ENCODE data around the gene CBLIF.

CBLIF gene

GRCh38 chr11:59883597-59883996 is 38.3 kb upstream of the CBLIF start:
- H3K4me1 ChIP-seq (ENCODE audit: control insufficient read depth in 2 of 2, insufficient read depth in 1 of 2, low read depth in 1 of 2, low read length in 2 of 2), result no peaks in the 10 kb centered on the region
- no peaks in the 10 kb centered on the region for H3K27me3 ChIP-seq (ENCODE audit: control insufficient read depth in 3 of 3, insufficient read depth in 3 of 3, low read depth in 1 of 3, low read length in 3 of 3)
- H3K9me3 ChIP-seq (replicated peaks in 1 of 2; ENCODE audit: control insufficient read depth in 2 of 2, insufficient read depth in 1 of 2, low read depth in 1 of 2, low read length in 2 of 2), result no peaks in the 10 kb centered on the region
- no peak overlapping the region for H3K14ac ChIP-seq (ENCODE audit: low read length)
- no CpG with 5 or more reads among the region's 1 CpG for WGBS, 2 donors (ENCODE audit: extremely low coverage in 2 of 2, insufficient read length in 2 of 2, insufficient replicate concordance in 1 of 2)
- no peak overlapping the region for H2AFZ ChIP-seq (ENCODE audit: low read length)
- no peak for DNase-seq (ENCODE audit: low spot score)
- no peak overlapping the region for H3K4me3 ChIP-seq (ENCODE audit: low read length in 2 of 2)
- no peak overlapping the region for H3K4ac ChIP-seq (ENCODE audit: low read length)
- no peak overlapping the region for H4K91ac ChIP-seq (ENCODE audit: low read depth, low read length, poor library complexity)
- no peak overlapping the region for H2BK5ac ChIP-seq (ENCODE audit: low read length)
- no peak overlapping the region for H3K23ac ChIP-seq (ENCODE audit: low read depth, low read length, poor library complexity)
- no peak overlapping the region for H2BK120ac ChIP-seq (ENCODE audit: low read depth, low read length)
- H2AK5ac ChIP-seq (ENCODE audit: low read depth, low read length), result no peak overlapping the region
- no peaks in the 10 kb centered on the region for H3K79me1 ChIP-seq (ENCODE audit: low read depth, low read length)
- no peak overlapping the region for H4K8ac ChIP-seq (ENCODE audit: low read depth, low read length)
- no peak overlapping the region for H3K4me2 ChIP-seq (ENCODE audit: insufficient read depth, low read length, poor library complexity, severe bottlenecking)
- no peak overlapping the region for H3K27ac ChIP-seq (replicated peaks; ENCODE audit: low read length)
- H3K36me3 ChIP-seq (replicated peaks in 1 of 2; ENCODE audit: control insufficient read depth in 2 of 2, insufficient read depth in 2 of 2, low read length in 2 of 2), result no peaks in the 10 kb centered on the region
- H3K18ac ChIP-seq (ENCODE audit: low read length), result no peak overlapping the region
- H3K9ac ChIP-seq (ENCODE audit: low read depth, low read length, poor library complexity), result no peak overlapping the region
- H2BK12ac ChIP-seq (ENCODE audit: low read length), result no peak overlapping the region
- no peak overlapping the region for H2BK15ac ChIP-seq (ENCODE audit: low read length)

GRCh38 chr11:59879567-59879966 is 34.3 kb upstream of the CBLIF start:
- Histone ChIP-seq H2BK5ac (ENCODE audit: low read length) (no peak overlapping the region), H3K79me1 (ENCODE audit: low read depth, low read length) (no peaks in the 10 kb centered on the region), H3K9ac (ENCODE audit: low read depth, low read length, poor library complexity) (no peak overlapping the region), H3K27ac (replicated peaks; ENCODE audit: low read length) (no peak overlapping the region), H2BK120ac (ENCODE audit: low read depth, low read length) (no peak overlapping the region), H4K8ac (ENCODE audit: low read depth, low read length) (no peak overlapping the region), H3K4me1 (ENCODE audit: control insufficient read depth in 2 of 2, insufficient read depth in 1 of 2, low read depth in 1 of 2, low read length in 2 of 2) (no peaks in the 10 kb centered on the region), H3K36me3 (replicated peaks in 1 of 2; ENCODE audit: control insufficient read depth in 2 of 2, insufficient read depth in 2 of 2, low read length in 2 of 2) (no peaks in the 10 kb centered on the region), H3K4me3 (ENCODE audit: low read length in 2 of 2) (no peak overlapping the region), H3K4ac (ENCODE audit: low read length) (no peak overlapping the region), H2BK15ac (ENCODE audit: low read length) (no peak overlapping the region), H2BK12ac (ENCODE audit: low read length) (no peak overlapping the region), H3K27me3 (ENCODE audit: control insufficient read depth in 3 of 3, insufficient read depth in 3 of 3, low read depth in 1 of 3, low read length in 3 of 3) (no peaks in the 10 kb centered on the region), H3K18ac (ENCODE audit: low read length) (no peak overlapping the region), H2AFZ (ENCODE audit: low read length) (no peak overlapping the region), H3K4me2 (ENCODE audit: insufficient read depth, low read length, poor library complexity, severe bottlenecking) (no peak overlapping the region), H2AK5ac (ENCODE audit: low read depth, low read length) (no peak overlapping the region), H3K23ac (ENCODE audit: low read depth, low read length, poor library complexity) (no peak overlapping the region), H4K91ac (ENCODE audit: low read depth, low read length, poor library complexity) (no peak overlapping the region), H3K14ac (ENCODE audit: low read length) (no peak overlapping the region), H3K9me3 (replicated peaks in 1 of 2; ENCODE audit: control insufficient read depth in 2 of 2, insufficient read depth in 1 of 2, low read depth in 1 of 2, low read length in 2 of 2) (no peaks in the 10 kb centered on the region)
- DNase-seq (ENCODE audit: low spot score), result no peak
- WGBS, 2 donors (ENCODE audit: extremely low coverage in 2 of 2, insufficient read length in 2 of 2, insufficient replicate concordance in 1 of 2), result no CpG with 5 or more reads among the region's 1 CpG

GRCh38 chr11:59878575-59878974 is 33.3 kb upstream of the CBLIF start, which contains the start of gene OOSP3:
OOSP3 (plus strand) TSS chr11:59878782; CDS start chr11:59878809, 27 bp downstream.
- Histone ChIP-seq H2BK5ac (ENCODE audit: low read length) (no peak within 1 kb of the TSS), H2AK5ac (ENCODE audit: low read depth, low read length) (no peak within 1 kb of the TSS), H3K4me3 (ENCODE audit: low read length in 2 of 2) (no peak within 1 kb of the TSS)

GRCh38 chr11:59877784-59878183 is 32.5 kb upstream of the CBLIF start:
- Histone ChIP-seq H3K27ac (replicated peaks; ENCODE audit: low read length) (no peak overlapping the region), H3K9ac (ENCODE audit: low read depth, low read length, poor library complexity) (no peak overlapping the region), H2BK120ac (ENCODE audit: low read depth, low read length) (no peak overlapping the region), H4K91ac (ENCODE audit: low read depth, low read length, poor library complexity) (no peak overlapping the region), H3K36me3 (replicated peaks in 1 of 2; ENCODE audit: control insufficient read depth in 2 of 2, insufficient read depth in 2 of 2, low read length in 2 of 2) (no peaks in the 10 kb centered on the region), H2AFZ (ENCODE audit: low read length) (no peak overlapping the region), H2BK15ac (ENCODE audit: low read length) (no peak overlapping the region), H2AK5ac (ENCODE audit: low read depth, low read length) (no peak overlapping the region), H4K8ac (ENCODE audit: low read depth, low read length) (no peak overlapping the region), H3K9me3 (replicated peaks in 1 of 2; ENCODE audit: control insufficient read depth in 2 of 2, insufficient read depth in 1 of 2, low read depth in 1 of 2, low read length in 2 of 2) (no peaks in the 10 kb centered on the region), H3K18ac (ENCODE audit: low read length) (no peak overlapping the region), H3K4ac (ENCODE audit: low read length) (no peak overlapping the region), H2BK5ac (ENCODE audit: low read length) (no peak overlapping the region), H2BK12ac (ENCODE audit: low read length) (no peak overlapping the region), H3K4me3 (ENCODE audit: low read length in 2 of 2) (no peak overlapping the region), H3K4me1 (ENCODE audit: control insufficient read depth in 2 of 2, insufficient read depth in 1 of 2, low read depth in 1 of 2, low read length in 2 of 2) (no peaks in the 10 kb centered on the region), H3K14ac (ENCODE audit: low read length) (no peak overlapping the region), H3K79me1 (ENCODE audit: low read depth, low read length) (no peaks in the 10 kb centered on the region), H3K27me3 (ENCODE audit: control insufficient read depth in 3 of 3, insufficient read depth in 3 of 3, low read depth in 1 of 3, low read length in 3 of 3) (no peaks in the 10 kb centered on the region), H3K23ac (ENCODE audit: low read depth, low read length, poor library complexity) (no peak overlapping the region), H3K4me2 (ENCODE audit: insufficient read depth, low read length, poor library complexity, severe bottlenecking) (no peak overlapping the region)
- DNase-seq (ENCODE audit: low spot score), result no peak

More at GRCh38 chr11:59878575-59878974, 33.3 kb upstream of the CBLIF start, which contains the start of gene OOSP3:
- H3K27me3 ChIP-seq (ENCODE audit: control insufficient read depth in 3 of 3, insufficient read depth in 3 of 3, low read depth in 1 of 3, low read length in 3 of 3), result no peaks in the 10 kb centered on the region
- H3K36me3 ChIP-seq (replicated peaks in 1 of 2; ENCODE audit: control insufficient read depth in 2 of 2, insufficient read depth in 2 of 2, low read length in 2 of 2), result no peaks in the 10 kb centered on the region
- H3K4me2 ChIP-seq (ENCODE audit: insufficient read depth, low read length, poor library complexity, severe bottlenecking), result no peak within 1 kb of the TSS
- H4K91ac ChIP-seq (ENCODE audit: low read depth, low read length, poor library complexity), result no peak within 1 kb of the TSS
- no peak within 1 kb of the TSS for H4K8ac ChIP-seq (ENCODE audit: low read depth, low read length)
- H3K4ac ChIP-seq (ENCODE audit: low read length), result no peak within 1 kb of the TSS
- no peak within 1 kb of the TSS for H3K14ac ChIP-seq (ENCODE audit: low read length)
- H3K18ac ChIP-seq (ENCODE audit: low read length), result no peak within 1 kb of the TSS
- no peaks in the 10 kb centered on the region for H3K4me1 ChIP-seq (ENCODE audit: control insufficient read depth in 2 of 2, insufficient read depth in 1 of 2, low read depth in 1 of 2, low read length in 2 of 2)
- no peak within 1 kb of the TSS for H2AFZ ChIP-seq (ENCODE audit: low read length)
- no peak within 1 kb of the TSS for H3K23ac ChIP-seq (ENCODE audit: low read depth, low read length, poor library complexity)
- no peak for DNase-seq (ENCODE audit: low spot score)
- no peak within 1 kb of the TSS for H2BK120ac ChIP-seq (ENCODE audit: low read depth, low read length)
- no peak within 1 kb of the TSS for H3K27ac ChIP-seq (replicated peaks; ENCODE audit: low read length)
- H3K79me1 ChIP-seq (ENCODE audit: low read depth, low read length), result no peaks in the 10 kb centered on the region
- H3K9ac ChIP-seq (ENCODE audit: low read depth, low read length, poor library complexity), result no peak within 1 kb of the TSS
- no CpG with 5 or more reads among the region's 5 CpGs for WGBS, 2 donors (ENCODE audit: extremely low coverage in 2 of 2, insufficient read length in 2 of 2, insufficient replicate concordance in 1 of 2)
- H3K9me3 ChIP-seq (replicated peaks in 1 of 2; ENCODE audit: control insufficient read depth in 2 of 2, insufficient read depth in 1 of 2, low read depth in 1 of 2, low read length in 2 of 2), result no peaks in the 10 kb centered on the region
- no peak within 1 kb of the TSS for H2BK12ac ChIP-seq (ENCODE audit: low read length)
- no peak within 1 kb of the TSS for H2BK15ac ChIP-seq (ENCODE audit: low read length)

All from neuronal stem cell (in vitro differentiated cells).